ENCODE results near the gene RAPGEF4. TPM values are rescaled to one million over a fixed set of nuclear protein-coding genes. Genes with fewer than 3 reads are reported as not detected.

Gene RAPGEF4
- total RNA-seq, 1 experiment from 2014 or later = 1.4 TPM

DNA sequence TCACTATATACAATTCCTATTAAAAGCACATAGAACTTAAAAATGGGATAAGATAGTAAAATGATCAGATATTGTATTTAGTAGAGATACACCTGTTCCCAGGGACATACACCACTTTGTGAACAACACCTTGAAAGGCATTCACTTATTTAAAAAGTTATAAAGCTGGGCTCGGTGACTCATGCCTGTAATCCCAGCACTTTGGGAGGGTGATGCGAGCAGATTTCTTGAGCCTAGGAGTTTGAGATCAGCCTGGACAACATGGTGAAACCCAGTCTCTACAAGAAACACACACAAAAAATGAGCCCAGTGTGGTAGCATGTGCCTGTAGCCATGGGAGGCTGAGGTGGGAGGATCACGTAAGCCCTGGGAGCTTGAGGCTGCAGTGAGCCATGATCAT is 90.9 kb downstream of the RAPGEF4 start:
- DNase-seq = no peak
- Histone ChIP-seq H3K79me1 (ENCODE audit: insufficient read depth, low read depth, low read length, poor library complexity, severe bottlenecking) (no peaks in the 10 kb centered on the region), H2BK120ac (ENCODE audit: low read depth, low read length, poor library complexity, severe bottlenecking) (no peak overlapping the region), H3K4me1 (ENCODE audit: insufficient read depth, low read length) (no peaks in the 10 kb centered on the region), H3K9me3 (ENCODE audit: control insufficient read depth, low read depth, low read length) (no peaks in the 10 kb centered on the region), H4K8ac (replicated peaks; ENCODE audit: insufficient read length, low read depth, low read length) (no peak overlapping the region), H4K91ac (ENCODE audit: insufficient read length, low read depth, low read length) (no peak overlapping the region), H3K56ac (ENCODE audit: insufficient read length, low read depth, low read length) (no peak overlapping the region), H3T11ph (ENCODE audit: low read length) (no peak overlapping the region), H4K20me1 (ENCODE audit: control insufficient read depth, insufficient read depth, insufficient read length) (no peaks in the 10 kb centered on the region), H2AK5ac (ENCODE audit: insufficient read length, low read length) (no peak overlapping the region), H3K14ac (ENCODE audit: insufficient read depth, low read length) (no peak overlapping the region), H4K5ac (ENCODE audit: insufficient read length, low read depth, low read length) (no peak overlapping the region), H3K9ac (ENCODE audit: extremely low read depth, insufficient read length, low read length) (no peak overlapping the region), H3K79me2 (ENCODE audit: insufficient read depth, low read length) (no peaks in the 10 kb centered on the region), H2AFZ (ENCODE audit: low read length) (no peak overlapping the region), H3K23me2 (ENCODE audit: insufficient read length, low read depth, low read length, poor library complexity, severe bottlenecking) (no peaks in the 10 kb centered on the region), H3K18ac (ENCODE audit: insufficient read length, low read depth, low read length) (no peak overlapping the region), H3K27me3 (ENCODE audit: insufficient read depth, low read length) (no peaks in the 10 kb centered on the region), H3K23ac (ENCODE audit: insufficient read length, low read depth, low read length) (no peak overlapping the region), H2BK15ac (ENCODE audit: low read depth, low read length) (no peak overlapping the region), H3K27ac (ENCODE audit: insufficient read length, low read depth, low read length) (no peak overlapping the region), H2BK5ac (ENCODE audit: insufficient read length, low read length) (no peak overlapping the region), H3K4ac (ENCODE audit: low read depth, low read length) (no peak overlapping the region), H2BK12ac (ENCODE audit: insufficient read length, low read depth, low read length) (no peak overlapping the region), H3K4me2 (ENCODE audit: insufficient read depth, insufficient read length, low read length) (no peak overlapping the region), H2BK20ac (ENCODE audit: low read depth, low read length, poor library complexity, severe bottlenecking) (no peak overlapping the region)
- no peak overlapping the region for H3K4me3 Mint-ChIP-seq
- H3K4me1 Mint-ChIP-seq = no peaks in the 10 kb centered on the region
- H3K27ac Mint-ChIP-seq = no peak overlapping the region
- TF ChIP-seq, protein P1, sequence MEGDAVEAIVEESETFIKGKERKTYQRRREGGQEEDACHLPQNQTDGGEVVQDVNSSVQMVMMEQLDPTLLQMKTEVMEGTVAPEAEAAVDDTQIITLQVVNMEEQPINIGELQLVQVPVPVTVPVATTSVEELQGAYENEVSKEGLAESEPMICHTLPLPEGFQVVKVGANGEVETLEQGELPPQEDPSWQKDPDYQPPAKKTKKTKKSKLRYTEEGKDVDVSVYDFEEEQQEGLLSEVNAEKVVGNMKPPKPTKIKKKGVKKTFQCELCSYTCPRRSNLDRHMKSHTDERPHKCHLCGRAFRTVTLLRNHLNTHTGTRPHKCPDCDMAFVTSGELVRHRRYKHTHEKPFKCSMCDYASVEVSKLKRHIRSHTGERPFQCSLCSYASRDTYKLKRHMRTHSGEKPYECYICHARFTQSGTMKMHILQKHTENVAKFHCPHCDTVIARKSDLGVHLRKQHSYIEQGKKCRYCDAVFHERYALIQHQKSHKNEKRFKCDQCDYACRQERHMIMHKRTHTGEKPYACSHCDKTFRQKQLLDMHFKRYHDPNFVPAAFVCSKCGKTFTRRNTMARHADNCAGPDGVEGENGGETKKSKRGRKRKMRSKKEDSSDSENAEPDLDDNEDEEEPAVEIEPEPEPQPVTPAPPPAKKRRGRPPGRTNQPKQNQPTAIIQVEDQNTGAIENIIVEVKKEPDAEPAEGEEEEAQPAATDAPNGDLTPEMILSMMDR (conservative IDR thresholded peaks at IDR 0.05) = no peak
- H3K27me3 Mint-ChIP-seq (ENCODE audit: low read depth) = no peaks in the 10 kb centered on the region
- WGBS (ENCODE audit: extremely low coverage, insufficient read length, low lambda C conversion rate) = no CpG with 5 or more reads among the region's 3 CpGs
- H3K9me3 Mint-ChIP-seq = no peaks in the 10 kb centered on the region
- no peaks in the 10 kb centered on the region for H3K36me3 Mint-ChIP-seq (ENCODE audit: insufficient read depth in 1 of 3, low read depth in 3 of 3)
